ENCODE measurements around the gene MAGI2. TPM values are rescaled to one million over a fixed set of nuclear protein-coding genes. Genes with fewer than 3 reads are reported as not detected.

The MAGI2 gene
- polyA plus RNA-seq, 3 donors, result 0.03 to 0.11 TPM; not detected in 1

DNA sequence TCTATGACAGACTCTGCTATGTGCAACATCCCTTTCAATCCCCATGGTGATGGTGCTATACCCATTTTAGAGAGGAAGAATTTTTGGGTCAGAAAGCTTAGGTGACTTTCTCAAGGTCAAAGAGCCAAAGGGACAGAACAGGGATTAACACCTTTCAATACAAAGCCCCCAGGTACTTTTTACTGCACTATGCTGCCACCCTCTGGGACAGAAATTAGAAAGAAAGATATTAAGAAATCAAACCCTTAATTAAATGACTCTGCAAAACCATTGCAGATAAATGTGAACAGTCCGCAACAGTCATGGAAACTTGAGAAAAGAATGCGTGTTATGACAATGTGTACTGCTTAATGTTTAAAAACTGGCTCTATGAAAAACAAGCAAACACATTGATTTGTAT lies 673.7 kb downstream of the MAGI2 start:
- WGBS (ENCODE audit: insufficient coverage), result no CpG with 5 or more reads among the region's 2 CpGs
- Histone ChIP-seq H3K27ac (ENCODE audit: low read depth in 1 of 2, low read length in 2 of 2) (no peak overlapping the region), H3K9me3 (replicated peaks in 1 of 2; ENCODE audit: control insufficient read depth in 1 of 2, insufficient read depth in 1 of 2, low read length in 2 of 2) (no peaks in the 10 kb centered on the region), H3K4me3 (replicated peaks in 1 of 3; ENCODE audit: low read depth in 2 of 3, low read length in 3 of 3) (no peak overlapping the region), H4K20me1 (ENCODE audit: insufficient read depth, low read length) (no peaks in the 10 kb centered on the region), H3K27me3 (ENCODE audit: control insufficient read depth in 2 of 2, insufficient read depth in 2 of 2, low read length in 2 of 2) (no peaks in the 10 kb centered on the region), H3K36me3 (replicated peaks in 1 of 2; ENCODE audit: control insufficient read depth in 1 of 2, insufficient read depth in 2 of 2, low read length in 2 of 2) (no peaks in the 10 kb centered on the region), H3K79me2 (ENCODE audit: insufficient read depth, low read length) (no peaks in the 10 kb centered on the region), H3K9ac (ENCODE audit: insufficient read depth, low read length, poor library complexity, severe bottlenecking) (no peak overlapping the region), H3K4me2 (replicated peaks; ENCODE audit: extremely low read depth, low read length, poor library complexity, severe bottlenecking) (no peak overlapping the region), H2AFZ (ENCODE audit: insufficient read depth, low read depth, low read length, poor library complexity, severe bottlenecking) (no peak overlapping the region), H3K4me1 (ENCODE audit: control insufficient read depth in 1 of 2, insufficient read depth in 2 of 2, low read length in 2 of 2) (no peaks in the 10 kb centered on the region)
- DNase-seq, result no peak
- intact Hi-C loops (cut with micrococcal nuclease), result no loop called here
- no peak overlapping the region for H3K27ac Mint-ChIP-seq
- H3K9me3 Mint-ChIP-seq, result no peaks in the 10 kb centered on the region
- H3K4me1 Mint-ChIP-seq, result no peaks in the 10 kb centered on the region
- H3K27me3 Mint-ChIP-seq (ENCODE audit: low read depth in 3 of 3), result peaks cover 0 to 1% (median 0%) of the 10 kb centered on the region in 3 donors
- no peaks in the 10 kb centered on the region for H3K36me3 Mint-ChIP-seq
- no peak overlapping the region for H3K4me3 Mint-ChIP-seq
- TF ChIP-seq, protein P1, sequence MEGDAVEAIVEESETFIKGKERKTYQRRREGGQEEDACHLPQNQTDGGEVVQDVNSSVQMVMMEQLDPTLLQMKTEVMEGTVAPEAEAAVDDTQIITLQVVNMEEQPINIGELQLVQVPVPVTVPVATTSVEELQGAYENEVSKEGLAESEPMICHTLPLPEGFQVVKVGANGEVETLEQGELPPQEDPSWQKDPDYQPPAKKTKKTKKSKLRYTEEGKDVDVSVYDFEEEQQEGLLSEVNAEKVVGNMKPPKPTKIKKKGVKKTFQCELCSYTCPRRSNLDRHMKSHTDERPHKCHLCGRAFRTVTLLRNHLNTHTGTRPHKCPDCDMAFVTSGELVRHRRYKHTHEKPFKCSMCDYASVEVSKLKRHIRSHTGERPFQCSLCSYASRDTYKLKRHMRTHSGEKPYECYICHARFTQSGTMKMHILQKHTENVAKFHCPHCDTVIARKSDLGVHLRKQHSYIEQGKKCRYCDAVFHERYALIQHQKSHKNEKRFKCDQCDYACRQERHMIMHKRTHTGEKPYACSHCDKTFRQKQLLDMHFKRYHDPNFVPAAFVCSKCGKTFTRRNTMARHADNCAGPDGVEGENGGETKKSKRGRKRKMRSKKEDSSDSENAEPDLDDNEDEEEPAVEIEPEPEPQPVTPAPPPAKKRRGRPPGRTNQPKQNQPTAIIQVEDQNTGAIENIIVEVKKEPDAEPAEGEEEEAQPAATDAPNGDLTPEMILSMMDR (IDR thresholded peaks at IDR 0.05), result no peak

DNA sequence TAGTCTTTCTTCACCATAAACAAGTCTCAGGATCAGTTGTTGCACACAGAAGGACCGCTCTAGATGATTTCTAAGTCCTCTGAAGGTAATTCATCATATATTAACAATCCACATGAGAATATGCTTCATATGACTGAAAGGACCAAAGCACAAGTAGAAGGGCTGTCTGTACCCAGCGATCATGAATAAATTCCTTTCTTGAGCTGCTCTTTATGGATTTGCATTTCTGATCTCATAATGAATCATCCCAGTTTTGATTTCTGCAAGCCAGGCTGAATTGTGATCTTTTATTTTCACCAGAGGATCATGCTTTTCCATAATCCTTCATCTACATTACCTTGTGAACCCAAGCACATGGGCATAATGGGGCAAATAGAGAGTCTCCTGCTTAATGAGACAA lies 675.6 kb downstream of the MAGI2 start:
- DNase-seq, result no peak
- Histone ChIP-seq H3K9ac (ENCODE audit: insufficient read depth, low read length, poor library complexity, severe bottlenecking) (no peak overlapping the region), H3K36me3 (replicated peaks in 1 of 2; ENCODE audit: control insufficient read depth in 1 of 2, insufficient read depth in 2 of 2, low read length in 2 of 2) (no peaks in the 10 kb centered on the region), H3K27me3 (ENCODE audit: control insufficient read depth in 2 of 2, insufficient read depth in 2 of 2, low read length in 2 of 2) (no peaks in the 10 kb centered on the region), H3K4me1 (ENCODE audit: control insufficient read depth in 1 of 2, insufficient read depth in 2 of 2, low read length in 2 of 2) (no peaks in the 10 kb centered on the region), H3K9me3 (replicated peaks in 1 of 2; ENCODE audit: control insufficient read depth in 1 of 2, insufficient read depth in 1 of 2, low read length in 2 of 2) (no peaks in the 10 kb centered on the region), H3K79me2 (ENCODE audit: insufficient read depth, low read length) (no peaks in the 10 kb centered on the region), H2AFZ (ENCODE audit: insufficient read depth, low read depth, low read length, poor library complexity, severe bottlenecking) (no peak overlapping the region), H4K20me1 (ENCODE audit: insufficient read depth, low read length) (no peaks in the 10 kb centered on the region), H3K4me2 (replicated peaks; ENCODE audit: extremely low read depth, low read length, poor library complexity, severe bottlenecking) (no peak overlapping the region), H3K27ac (ENCODE audit: low read depth in 1 of 2, low read length in 2 of 2) (no peak overlapping the region), H3K4me3 (replicated peaks in 1 of 3; ENCODE audit: low read depth in 2 of 3, low read length in 3 of 3) (no peak overlapping the region)
- Mint-ChIP-seq H3K4me1 (no peaks in the 10 kb centered on the region), H3K4me3 (no peak overlapping the region), H3K27ac (no peak overlapping the region), H3K36me3 (no peaks in the 10 kb centered on the region), H3K9me3 (peaks cover 0 to 2% (median 0%) of the 10 kb centered on the region in 7 donors), H3K27me3 (ENCODE audit: low read depth in 3 of 3) (peaks cover 0 to 1% (median 0%) of the 10 kb centered on the region in 3 donors)
- 87% methylated on average over 2 of the region's 2 CpGs for WGBS (ENCODE audit: insufficient coverage)
- TF ChIP-seq, protein P1 (IDR thresholded peaks at IDR 0.05), result no peak
- intact Hi-C loops (cut with micrococcal nuclease), result no loop called here

All from CD14-positive monocyte (primary cell).